HG02973 (cell line): ENCODE data around the gene ELMO1.

Source experiments
- ATAC-seq: cut with Tn5 transposase; IDR thresholded peaks from one replicate; pipeline ENCODE4 v1.9.1; 2021; ENCODE audit warnings: moderate library complexity; ENCODE audit not compliant: unreplicated experiment

ELMO1 gene

DNA sequence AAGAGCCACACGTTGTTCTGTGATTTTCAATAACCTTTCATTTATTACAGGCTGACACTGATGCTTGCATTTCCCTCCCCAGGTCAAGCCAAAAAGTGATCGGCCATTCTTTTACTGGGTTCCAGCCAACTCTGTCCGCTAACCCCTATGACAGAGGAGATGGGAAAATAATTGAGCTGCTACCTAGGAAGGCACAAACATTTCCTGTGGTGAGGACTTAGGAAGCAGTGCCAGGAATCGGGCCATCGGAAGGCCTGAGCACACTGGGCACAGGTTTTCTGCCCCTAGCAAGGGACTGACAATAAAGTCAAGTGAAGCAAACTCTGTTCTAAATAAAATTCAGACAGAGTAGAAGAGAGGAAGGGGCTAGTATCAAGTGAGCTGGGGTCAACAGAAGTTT lies 411.4 kb downstream of the ELMO1 start:
- ATAC-seq, result no peak

DNA sequence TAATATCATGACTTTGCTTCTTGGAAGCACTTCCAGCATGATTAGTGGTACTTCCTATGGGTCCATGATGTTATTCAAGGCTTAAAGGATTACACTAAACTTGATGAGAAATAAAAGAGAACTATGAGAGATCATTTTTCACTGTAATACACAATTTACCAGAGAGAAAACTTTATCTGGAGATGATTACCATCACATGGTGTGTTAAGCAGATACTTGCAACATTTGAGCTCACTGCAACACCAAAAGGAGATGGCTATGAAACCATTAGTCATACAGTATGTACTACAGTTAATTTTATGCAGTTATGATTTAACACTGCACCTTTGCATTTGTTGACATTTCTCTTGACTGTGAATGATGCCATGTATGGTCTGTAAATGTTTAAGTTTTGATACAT lies 413.0 kb downstream of the ELMO1 start:
- ATAC-seq, result no peak

DNA sequence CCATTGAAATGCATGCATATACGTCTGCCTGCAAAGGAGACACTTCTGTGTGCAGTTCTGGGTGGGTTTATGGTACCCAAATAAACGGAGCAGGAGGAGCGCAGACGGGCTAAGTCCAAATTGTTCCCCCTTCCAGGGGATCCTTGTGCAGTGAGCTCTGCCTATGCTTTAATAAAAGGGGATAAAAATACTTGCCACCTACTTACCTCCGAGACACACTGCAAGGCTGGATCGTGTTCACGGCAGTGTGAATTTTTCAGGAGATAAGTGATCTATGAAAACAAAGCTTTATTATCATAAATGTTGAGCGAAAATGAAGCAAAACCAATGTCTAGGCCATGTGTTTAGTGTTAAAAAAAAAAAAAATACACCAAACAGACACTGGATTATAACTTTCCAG lies 415.5 kb downstream of the ELMO1 start:
- ATAC-seq, result no peak

DNA sequence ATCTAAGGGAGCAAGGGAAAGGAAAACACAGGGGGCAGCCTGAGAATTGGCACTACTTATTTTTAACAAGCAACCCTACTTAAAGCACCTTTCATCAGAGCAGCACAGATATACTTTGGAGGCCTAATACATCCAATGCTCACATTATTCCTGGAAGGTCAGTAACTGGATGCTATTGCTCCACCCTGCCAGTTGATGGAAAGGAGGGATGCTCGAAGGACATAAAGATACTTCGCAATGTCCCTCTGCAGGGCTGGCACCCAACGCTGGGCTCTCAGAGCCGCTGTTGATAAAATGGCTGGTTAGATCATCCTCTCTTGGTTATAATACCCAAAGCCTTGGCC lies 416.4 kb downstream of the ELMO1 start:
- no peak for ATAC-seq

DNA sequence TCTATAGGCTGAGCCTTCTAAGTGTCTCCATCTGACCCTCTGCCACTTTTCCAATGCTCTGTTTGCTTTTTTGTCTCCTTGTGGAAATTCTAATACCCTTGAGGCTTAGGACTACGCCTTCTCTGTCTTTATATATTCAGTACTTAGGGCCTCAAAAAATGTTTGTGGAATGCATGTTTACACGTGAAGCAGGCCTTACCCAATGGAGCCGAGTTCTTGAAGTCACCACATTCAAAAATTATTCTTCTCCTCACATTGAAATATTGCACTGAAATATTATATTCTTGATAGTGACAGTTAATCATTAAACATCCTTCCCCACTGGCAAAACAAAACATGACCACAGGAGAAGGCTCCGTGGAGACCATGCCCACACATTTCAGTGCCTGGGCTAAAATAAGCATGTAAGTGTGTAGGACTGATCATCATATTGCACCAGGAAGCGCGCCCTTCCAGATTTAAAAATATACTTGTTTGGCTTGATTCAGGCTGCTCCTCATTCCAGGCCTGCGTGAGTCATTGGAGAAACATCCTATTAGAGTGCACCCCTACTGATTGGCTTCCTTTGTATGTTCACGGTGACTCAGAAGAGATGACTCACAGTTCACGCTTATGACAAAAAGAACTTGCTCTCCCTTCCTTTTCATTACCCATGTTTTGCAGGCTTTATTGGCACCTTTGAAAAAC lies 416.9 kb downstream of the ELMO1 start:
- ATAC-seq, result no peak

DNA sequence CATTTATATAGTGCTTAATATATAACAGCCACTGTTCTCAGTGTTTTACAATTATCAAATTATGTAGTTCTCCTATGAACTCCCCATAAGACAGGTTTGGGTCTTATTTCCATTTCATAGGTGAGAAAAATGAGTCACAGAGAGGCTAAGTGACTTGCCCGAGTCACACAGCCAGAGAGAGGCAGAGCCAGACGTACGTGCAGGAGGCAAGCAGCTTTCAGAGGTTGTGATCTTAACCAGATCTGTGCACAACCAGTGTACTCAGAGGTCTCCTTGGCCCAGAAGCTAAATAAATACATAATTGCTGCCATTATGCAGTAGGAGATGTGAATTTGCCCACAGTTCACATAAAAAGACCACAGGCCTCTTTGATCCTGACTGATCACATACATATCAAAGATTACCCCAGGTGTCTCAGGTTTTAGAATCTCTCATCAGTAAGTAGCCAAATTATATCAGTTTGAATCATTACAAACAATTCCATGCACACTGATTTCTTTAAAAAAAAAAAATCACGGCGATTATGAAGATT lies 419.7 kb downstream of the ELMO1 start:
- ATAC-seq, result no peak

DNA sequence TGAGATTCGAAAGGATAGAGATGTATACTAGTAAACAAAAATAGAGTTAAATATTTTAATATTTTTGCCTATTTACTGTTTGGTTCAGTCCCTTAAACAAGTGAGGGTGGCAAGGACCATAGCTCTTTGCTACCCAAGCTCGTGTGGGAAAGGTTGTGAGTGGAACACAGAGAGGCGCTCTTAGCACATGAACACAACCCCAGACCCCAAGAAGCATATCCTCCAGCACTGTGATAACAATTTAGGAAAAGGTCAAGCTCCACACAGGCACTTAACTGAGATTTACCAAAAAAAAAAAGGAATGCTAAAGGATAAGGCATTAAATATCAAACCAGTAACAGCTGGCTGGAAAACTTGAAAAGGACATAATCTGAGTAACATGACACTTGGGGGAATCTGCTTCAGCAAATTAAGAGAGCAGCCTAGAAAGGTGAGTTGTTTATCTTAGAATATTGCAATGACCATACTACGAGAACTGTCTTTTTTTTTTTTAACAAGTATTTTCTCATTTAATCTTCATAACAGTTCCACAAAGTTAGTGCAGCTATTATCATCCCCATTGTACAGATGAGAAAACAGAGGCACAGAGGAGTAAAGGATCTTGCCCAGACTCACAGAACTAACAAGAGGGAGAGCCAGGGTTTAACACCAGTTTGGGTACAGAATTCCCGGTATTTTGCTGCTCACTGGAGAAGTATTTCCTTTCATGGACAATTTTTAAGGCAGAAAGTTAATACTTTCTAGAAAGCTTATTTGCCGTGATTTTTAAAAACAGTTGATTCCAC lies 420.9 kb downstream of the ELMO1 start:
- no peak for ATAC-seq

DNA sequence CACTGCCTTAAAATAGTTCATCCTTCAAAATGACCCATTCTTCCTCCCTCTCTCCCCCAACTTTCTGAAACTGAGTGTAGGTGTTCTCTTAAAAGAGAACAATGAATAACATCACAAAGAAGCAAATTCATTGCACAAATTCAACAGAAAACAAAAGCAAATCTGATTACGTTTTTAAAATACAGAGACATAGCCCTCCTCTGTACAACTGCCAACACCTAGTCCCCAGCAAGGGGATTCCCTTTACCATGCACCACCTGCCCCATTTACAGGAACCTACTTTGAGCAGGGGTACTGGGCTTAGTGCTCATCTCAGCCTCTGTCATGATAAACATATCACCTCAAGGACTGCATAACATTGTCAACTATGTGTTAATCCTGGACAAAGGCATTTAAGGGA lies 421.6 kb downstream of the ELMO1 start:
- no peak for ATAC-seq

DNA sequence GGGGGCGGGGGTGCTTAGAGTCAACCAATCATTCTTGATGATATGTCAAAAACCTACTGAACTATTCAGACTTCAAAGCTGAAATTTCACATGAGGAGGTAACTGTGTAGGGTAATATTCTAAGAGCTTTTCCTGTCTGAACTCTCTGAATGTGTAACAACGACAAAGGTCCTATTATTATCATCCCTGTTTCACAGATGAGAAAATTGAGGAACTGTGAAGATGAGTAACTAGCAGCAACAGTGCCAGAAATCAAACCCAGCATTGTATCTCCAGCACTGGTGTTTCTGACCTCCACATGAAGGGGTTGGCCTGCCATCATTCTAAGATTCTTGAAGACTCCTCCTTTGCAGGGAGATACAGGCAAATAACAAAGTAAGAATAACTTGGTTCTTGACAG lies 429.7 kb downstream of the ELMO1 start:
- no peak for ATAC-seq

DNA sequence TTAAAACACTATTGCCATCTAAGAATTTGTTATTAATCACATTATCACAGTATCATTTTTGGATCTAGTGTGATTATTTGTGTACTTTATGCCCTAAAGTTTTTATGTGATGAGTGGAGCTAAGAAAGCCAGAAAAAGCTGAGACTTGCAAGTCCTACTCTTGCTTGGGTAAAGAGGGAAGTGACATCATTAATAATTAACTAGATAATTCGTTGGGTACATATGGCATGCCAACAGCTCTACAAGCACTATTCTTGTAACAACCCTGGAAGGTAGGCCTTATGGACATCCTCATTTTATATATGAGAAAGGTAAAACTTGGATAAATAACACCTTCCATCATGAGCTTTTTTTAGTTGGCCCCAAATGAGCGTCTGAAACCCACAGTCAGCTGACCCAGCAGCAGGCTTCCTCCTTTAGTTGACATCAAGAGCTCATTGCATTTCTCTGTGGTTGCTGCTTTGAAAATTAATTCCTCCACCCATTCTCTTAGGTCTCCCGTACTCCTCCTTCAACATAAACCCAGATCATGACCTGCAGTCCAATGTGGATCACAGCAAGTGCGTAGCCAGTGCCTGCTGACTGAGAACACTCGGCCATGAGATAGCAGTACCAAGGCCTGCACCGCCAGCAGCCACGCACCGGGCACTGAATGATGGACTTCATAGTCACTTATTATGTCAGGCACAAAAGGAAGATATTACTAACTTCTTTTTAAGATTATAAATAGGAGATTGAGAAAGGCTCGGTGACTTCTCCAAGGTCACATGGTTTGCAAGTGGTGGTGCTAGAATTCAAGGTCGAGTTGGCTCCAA lies 432.4 kb downstream of the ELMO1 start:
- no peak for ATAC-seq

DNA sequence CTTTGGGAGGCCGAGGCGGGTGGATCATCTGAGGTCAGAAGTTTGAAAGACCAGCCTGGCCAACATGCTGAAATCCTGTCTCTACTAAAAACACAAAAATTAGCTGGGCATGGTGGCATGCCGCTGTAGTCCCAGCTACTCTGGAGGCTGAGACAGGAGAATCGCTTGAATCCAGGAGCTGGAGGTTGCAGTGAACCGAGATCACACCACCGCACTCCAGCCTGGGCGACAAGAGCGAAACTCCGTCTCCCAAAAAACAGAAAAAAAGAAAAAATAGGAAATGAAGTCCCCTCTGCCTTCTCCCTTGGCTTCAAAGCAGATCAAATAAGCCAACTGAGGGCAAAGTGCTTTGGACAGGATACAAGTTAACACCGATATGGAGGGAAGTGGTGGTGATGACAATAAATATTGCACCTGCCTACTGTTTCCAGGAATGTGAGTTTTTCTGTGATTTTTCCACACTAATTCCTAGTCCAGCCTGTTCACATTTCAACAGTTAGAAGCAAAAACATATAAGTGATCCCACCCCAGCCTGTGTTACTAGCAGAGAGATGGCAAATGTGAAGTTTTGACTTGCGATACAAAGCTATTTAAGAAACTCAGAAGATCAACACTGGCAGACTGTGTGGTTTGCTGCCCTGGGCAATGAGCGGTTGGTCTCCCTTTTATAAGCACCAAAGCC lies 433.2 kb downstream of the ELMO1 start:
- ATAC-seq, result no peak

DNA sequence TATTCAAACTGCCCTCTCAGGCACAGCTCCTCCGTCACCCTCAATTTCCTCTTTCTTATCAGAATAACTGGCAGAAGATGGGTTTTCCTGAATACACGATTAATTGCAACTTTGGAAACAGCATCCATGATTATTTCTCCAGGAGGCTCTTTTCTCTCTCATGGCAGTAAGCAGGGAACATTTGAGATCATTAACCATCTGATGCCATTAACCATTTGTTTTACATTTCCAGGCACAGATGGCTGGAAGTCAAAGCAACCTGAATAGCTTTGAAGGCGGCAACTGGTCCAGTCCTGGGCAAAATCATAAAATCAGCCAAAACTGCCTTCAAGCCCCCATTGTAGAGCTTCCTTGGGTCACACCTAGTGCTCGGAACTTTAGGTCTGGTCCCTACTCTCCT lies 434.9 kb downstream of the ELMO1 start:
- ATAC-seq, result no peak

DNA sequence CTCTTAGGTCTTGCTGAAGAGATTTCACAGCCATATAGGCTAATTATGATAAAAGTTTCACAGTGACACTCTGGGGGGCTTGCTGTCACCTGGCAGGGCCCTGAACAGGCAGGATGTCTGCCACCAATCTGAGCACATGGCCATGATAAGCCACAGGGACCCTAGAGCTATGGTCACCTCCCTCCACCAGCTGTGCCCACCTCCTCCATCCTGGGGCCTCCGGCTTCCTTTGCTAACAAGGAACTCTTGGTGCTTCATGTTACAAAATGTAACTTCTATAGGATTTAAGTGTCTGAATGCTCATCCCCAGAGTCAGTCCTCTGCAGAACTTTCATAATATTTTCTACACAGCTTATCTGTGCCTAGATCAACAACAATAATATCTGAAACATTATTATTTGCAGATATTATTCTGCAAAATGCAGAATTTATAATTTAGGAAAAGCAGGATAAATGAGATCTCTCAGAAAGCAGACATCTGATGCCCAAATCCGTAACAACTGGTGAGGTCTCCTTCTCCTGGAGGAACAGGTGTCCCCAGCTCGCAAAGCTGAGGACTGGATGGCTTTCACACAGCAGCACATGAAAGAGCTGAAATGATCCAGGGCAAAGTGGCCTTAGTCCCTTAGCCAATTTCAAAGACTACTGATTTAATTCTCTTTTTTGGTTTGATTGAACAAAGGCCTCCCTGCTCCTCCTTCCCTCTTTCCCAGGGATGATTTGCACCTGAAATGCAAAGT lies 437.3 kb downstream of the ELMO1 start:
- ATAC-seq, result no peak

DNA sequence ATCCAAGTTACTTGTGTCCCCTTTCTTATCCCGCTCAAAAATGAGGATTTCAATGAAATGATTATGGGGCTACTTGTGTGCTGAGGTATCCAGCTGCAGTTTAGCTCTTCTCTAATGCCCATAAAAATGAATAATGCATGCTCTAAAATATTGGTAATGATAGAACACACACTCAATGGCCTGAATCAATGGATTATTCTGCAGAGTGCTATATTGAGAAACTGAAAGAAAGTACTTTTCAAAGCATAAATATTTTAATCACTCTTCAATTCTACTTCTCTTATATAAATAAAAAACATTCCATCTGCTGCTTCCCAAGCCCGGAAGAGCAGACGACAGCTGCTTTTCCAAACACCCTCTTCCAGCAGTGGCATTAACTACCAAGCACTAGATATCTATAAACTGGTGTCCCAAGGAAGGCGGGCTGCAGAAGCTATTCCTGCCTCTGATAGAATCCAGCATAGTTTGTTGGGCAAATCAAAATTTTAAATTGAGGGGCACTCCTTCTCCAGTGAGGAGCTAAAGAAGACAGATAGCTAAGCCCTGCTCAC lies 439.5 kb downstream of the ELMO1 start:
- ATAC-seq, result no peak

DNA sequence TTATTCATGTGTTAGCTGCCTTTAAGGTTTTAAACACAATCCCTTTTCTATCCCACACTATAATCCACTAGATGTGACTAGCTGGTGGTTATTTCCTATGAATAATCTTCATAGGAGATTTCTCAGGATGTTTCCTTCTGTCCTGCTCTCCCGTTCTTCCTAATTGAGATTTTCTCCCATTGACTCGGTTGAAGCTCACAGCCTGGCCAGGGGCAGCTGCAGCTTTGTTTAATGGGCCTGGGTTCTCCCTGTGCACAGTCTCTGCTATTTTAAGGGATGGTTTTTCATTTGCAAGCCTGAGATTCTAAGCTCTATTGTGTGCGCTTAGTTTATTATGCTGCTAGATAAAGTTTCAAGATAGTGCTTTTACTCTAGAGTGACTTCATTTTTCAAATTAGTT lies 441.0 kb downstream of the ELMO1 start:
- ATAC-seq, result no peak

DNA sequence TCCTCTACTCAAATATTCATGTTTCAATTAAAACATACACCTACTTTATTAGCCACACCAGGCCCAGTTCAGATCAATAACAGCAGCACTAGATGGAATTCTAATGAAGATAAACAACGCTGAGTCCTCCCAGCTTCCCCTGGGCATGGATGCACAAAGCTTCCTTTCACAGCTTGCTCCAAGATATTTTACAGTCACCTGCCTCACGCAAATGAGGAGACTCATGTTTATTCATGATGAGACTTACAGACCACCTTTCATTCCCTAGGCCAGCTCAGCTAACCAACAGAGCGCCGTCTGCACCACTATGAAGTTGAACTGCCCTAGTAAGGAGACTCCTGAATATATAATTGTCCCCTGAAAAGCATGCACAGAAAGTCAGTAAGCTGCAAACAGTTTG lies 441.4 kb downstream of the ELMO1 start:
- no peak for ATAC-seq

DNA sequence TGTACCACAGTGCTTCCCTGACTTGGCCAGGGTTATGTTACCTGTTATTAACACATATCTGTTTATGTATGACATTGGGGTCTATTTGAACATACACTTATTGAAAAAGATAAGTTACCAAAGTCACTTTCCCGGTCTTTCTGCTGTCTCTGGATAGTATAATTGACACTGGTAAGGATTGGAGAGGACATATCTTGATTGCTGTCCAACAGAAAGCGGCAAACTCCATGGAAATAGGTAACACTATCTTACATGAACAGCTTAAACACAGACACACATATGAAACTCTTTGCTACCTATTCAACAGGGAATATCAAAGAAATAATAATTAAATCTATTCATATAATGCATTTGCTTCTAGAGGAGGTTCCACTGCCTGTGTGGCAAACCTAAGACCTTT lies 441.9 kb downstream of the ELMO1 start:
- no peak for ATAC-seq

DNA sequence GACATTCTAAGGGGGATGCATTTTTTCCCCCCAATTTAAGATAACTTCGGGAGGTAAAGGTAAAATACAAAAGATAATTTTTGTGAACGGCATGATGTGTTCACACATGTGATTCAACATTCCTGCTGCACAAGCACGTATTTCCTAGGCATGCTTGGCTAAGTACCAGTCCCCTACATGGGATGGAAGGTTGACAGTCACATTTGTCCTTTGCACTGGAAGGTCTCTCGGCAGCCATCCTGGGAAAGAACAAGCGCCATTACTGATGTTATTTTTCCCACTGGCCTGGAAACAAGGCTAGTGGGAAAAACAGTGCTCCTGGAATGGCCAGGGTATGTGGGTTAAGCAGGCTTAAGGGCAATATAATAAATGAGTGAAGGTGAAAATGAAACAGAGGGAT lies 448.2 kb downstream of the ELMO1 start:
- ATAC-seq, result no peak

DNA sequence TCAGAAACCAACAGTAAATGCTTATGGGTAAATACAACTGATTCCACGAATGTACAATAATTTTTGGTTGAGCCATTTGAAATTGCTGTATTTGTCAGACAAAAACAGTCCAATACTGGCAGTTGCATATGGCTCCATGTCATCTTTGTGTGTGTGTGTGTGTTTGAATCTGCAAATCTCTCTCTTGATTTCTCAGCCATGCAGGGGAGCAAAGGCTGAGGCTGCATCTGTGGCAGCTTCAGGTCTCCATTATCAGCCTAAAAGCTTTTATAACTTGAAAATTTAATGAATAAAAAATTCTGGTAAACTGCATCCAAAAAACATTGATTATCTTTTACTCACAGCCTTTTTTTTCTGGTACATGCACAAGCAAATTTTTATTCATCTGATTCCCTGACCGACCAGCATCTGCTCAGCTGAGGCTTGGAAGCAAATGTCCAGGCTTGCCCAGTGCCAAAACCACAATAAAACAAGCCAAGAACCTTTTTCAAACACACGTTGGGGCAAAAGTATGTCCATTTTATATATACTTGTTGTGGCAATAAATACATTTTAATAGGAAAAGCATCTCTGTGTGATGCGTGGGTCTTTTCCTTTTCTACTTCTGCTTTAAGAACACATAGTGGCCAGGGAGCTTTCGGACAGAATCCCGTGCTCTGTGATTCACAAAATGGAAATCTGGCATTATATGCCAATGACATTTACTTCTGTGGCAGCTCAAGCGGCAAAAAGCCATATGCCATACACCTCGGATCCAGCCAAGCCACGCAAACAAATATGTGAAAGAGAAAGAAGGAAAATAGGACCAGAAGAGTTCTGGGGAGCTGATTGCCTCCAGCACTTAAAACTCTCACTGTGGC lies 448.8 kb downstream of the ELMO1 start:
- ATAC-seq, result no peak
